K562 (cell line): ENCODE measurements around the gene TMCC1. TPM values are rescaled to one million over a fixed set of nuclear protein-coding genes. Genes with fewer than 3 reads are reported as not detected.

Experiments used
- CBFA2T2 ChIP-seq: fragments of 450-650 bp; conservative IDR thresholded peaks from 2 replicates; pipeline ENCODE4 v1.6.1; 2017; ENCODE audit warnings: mild to moderate bottlenecking
- CGGBP1 ChIP-seq: fragments of 250-450 bp; sonication (Bioruptor Pico); IDR thresholded peaks from 2 replicates; pipeline ENCODE4 v1.9.0; 2021; ENCODE audit warnings: mild to moderate bottlenecking
- CTBP1 ChIP-seq: fragments of 450-650 bp; IDR thresholded peaks from 2 replicates; pipeline ENCODE4 v1.6.1; 2016; ENCODE audit warnings: borderline replicate concordance
- FOXO4 ChIP-seq: fragments of 450-650 bp; formaldehyde crosslinking; IDR thresholded peaks from 2 replicates; pipeline ENCODE4 v1.4.0; 2020; ENCODE audit warnings: mild to moderate bottlenecking, moderate library complexity
- GTF2A2 ChIP-seq: IDR thresholded peaks from 2 replicates; pipeline ENCODE4 v1.6.1; 2016; ENCODE audit warnings: mild to moderate bottlenecking, missing genetic modification characterization, missing compliant biosample characterization
- JUN ChIP-seq, 2 experiments: sonication (generic) in 1 of 2; formaldehyde crosslinking in 1 of 2; IDR thresholded peaks; 2 replicates each; pipeline versions ENCODE4 v1.6.1 to v1.8.0; 2012 to 2022; ENCODE audit warnings: borderline replicate concordance in 2 of 2, mild to moderate bottlenecking in 2 of 2, improper control_type of control experiment in 1 of 2, low read depth in 1 of 2, low read length in 1 of 2, missing genetic modification reagents in 1 of 2
- MNT ChIP-seq, 2 experiments: fragments of 450-650 bp; conservative IDR thresholded peaks; 2 replicates each; pipeline ENCODE4 v1.6.1; 2017; ENCODE audit warnings: mild to moderate bottlenecking in 2 of 2, moderate library complexity in 2 of 2
- NFE2 ChIP-seq: IDR thresholded peaks from 2 replicates; pipeline ENCODE4 v1.6.1; 2014; ENCODE audit warnings: antibody characterized with exemption, low read depth
- RAD51 ChIP-seq: fragments of 450-650 bp; IDR thresholded peaks from 2 replicates; pipeline ENCODE4 v1.7.1; 2016; ENCODE audit warnings: low read depth, mild to moderate bottlenecking, borderline replicate concordance
- REST ChIP-seq, 2 experiments: fragments of 450-650 bp; formaldehyde crosslinking in 1 of 2; IDR thresholded peaks; 2 replicates each; pipeline versions ENCODE4 v1.4.0 to v1.6.1; 2014 to 2020; ENCODE audit warnings: mild to moderate bottlenecking in 2 of 2, borderline replicate concordance in 1 of 2, low read depth in 1 of 2
- SMAD4 ChIP-seq: fragments of 250-450 bp; sonication (Bioruptor Pico); conservative IDR thresholded peaks from 2 replicates; pipeline ENCODE4 v1.8.0; 2021; ENCODE audit warnings: inconsistent platforms, mild to moderate bottlenecking, moderate library complexity
- ZBTB33 ChIP-seq: sonication (generic); formaldehyde crosslinking; IDR thresholded peaks from 2 replicates; pipeline ENCODE4 v1.8.1; 2023; ENCODE audit warnings: mild to moderate bottlenecking, missing genetic modification reagents
- ZNF140 ChIP-seq: fragments of 250-450 bp; sonication (Bioruptor Pico); IDR thresholded peaks from 2 replicates; pipeline ENCODE4 v1.8.0; 2021; ENCODE audit warnings: moderate library complexity, mild to moderate bottlenecking, inconsistent platforms
- polyA plus RNA-seq, 8 experiments: library from polyadenylated mRNA; depleted of rRNA in 4 of 8; stranded (reverse) in 5 of 8; unstranded in 3 of 8; fragments of >200 nt; fragmentation: Nextera tagmentation in 2 of 8; fragmentation: Illumina TruSeq in 1 of 8; extraction: Ambion mirVana in 2 of 8; extraction: Trizol in 1 of 8; gene quantifications; 2 replicates each; pipeline versions ENCODE4 v1.2.1 to v1.2.3, GENCODE V29; 2011 to 2014; ENCODE audit warnings: inconsistent platforms in 1 of 8, missing spikeins in 1 of 8
- total RNA-seq, 7 experiments: library from RNA; depleted of rRNA in 6 of 7; stranded (reverse); fragments of >200 nt in 6 of 7; fragmentation: Illumina TruSeq in 2 of 7; extraction: Trizol in 2 of 7; gene quantifications; 2 replicates each; pipeline versions ENCODE4 v1.2.1 to v1.2.3, GENCODE V29; 2011 to 2021; ENCODE audit warnings: low replicate concordance in 1 of 7

TMCC1 gene
- total and polyA plus RNA-seq, 9 of the 15 experiments (the other 6 are each of a cell fraction or from before 2014, with no cell fraction given) = 0.89 to 8.7 (median 4.0) TPM

GRCh38 chr3:129599607-129600006, 293.9 kb downstream of the TMCC1 start (continued):
- TF ChIP-seq REST (IDR thresholded peaks at IDR 0.05; ENCODE audit: borderline replicate concordance) (peak; percentile 18; the same call in 1 of the 2 replicates), REST (CRISPR knock-in tag; IDR thresholded peaks at IDR 0.05; ENCODE audit: low read depth) (no peak), ZNF140 (CRISPR knock-in tag) (no peak), MNT (conservative IDR thresholded peaks at IDR 0.05) (peak in 1 of 2 experiments; percentile 42; a peak in 1 of 4 replicates), JUN (IDR thresholded peaks at IDR 0.05; ENCODE audit: borderline replicate concordance, low read depth, low read length) (no peak), JUN (CRISPR knock-in tag; IDR thresholded peaks at IDR 0.05; ENCODE audit: borderline replicate concordance) (0 out of 2 replicates have a peak, but pooled peaks have one; percentile 82), RAD51 (no peak), CTBP1 (peak; percentile 52; the same call in 1 of the 2 replicates), CBFA2T2 (peak; percentile 65), NFE2 (peak; percentile 48; the same call in 1 of the 2 replicates), GTF2A2 (tag) (no peak), SMAD4 (CRISPR knock-in tag) (peak; percentile 60; the same call in 1 of the 2 replicates), ZBTB33 (CRISPR knock-in tag) (no peak; the same call in 1 of the 2 replicates), CGGBP1 (no peak), FOXO4 (CRISPR knock-in tag) (no peak)
